SK-N-SH (cell line): ENCODE measurements around the gene HS2ST1. TPM values are rescaled to one million over a fixed set of nuclear protein-coding genes. Genes with fewer than 3 reads are reported as not detected.
A peak's percentile ranks its signal among the peaks of the same experiment; 100 is the strongest.

Source experiments
- CTCF ChIA-PET: fragments of 300-600, 350-600 bp; formaldehyde crosslinking; extraction: SDS; loops from one replicate; lab custom pipeline; 2021; lab: Yijun Ruan, JAX
- POLR2A ChIA-PET: fragments of 350-600 bp; sonication (Branson Sonifier 250); formaldehyde crosslinking; extraction: SDS; loops from one replicate; lab custom pipeline; 2020; ENCODE audit warnings: antibody characterized with exemption, inconsistent platforms; lab: Yijun Ruan, JAX
- DNase-seq: peaks from one replicate; pipeline ENCODE4 v3.0.0; 2012
- H2AFZ ChIP-seq: fragments of 200-600 bp; sonication (generic); 2 replicates; pipeline ENCODE4 v1.8.1; 2016; ENCODE audit warnings: antibody characterized with exemption, mild to moderate bottlenecking, low read depth
- H3F3A ChIP-seq: fragments of 200-600 bp; sonication (generic); replicated peaks from 2 replicates; pipeline ENCODE3; 2016; ENCODE audit warnings: antibody characterized with exemption, mild to moderate bottlenecking; ENCODE audit not compliant: insufficient read depth
- H3K27ac ChIP-seq, 2 experiments: fragments of 200-500 bp in 1 of 2; fragments of 200-600 bp in 1 of 2; sonication (Bioruptor generic) in 1 of 2; sonication (generic), shearing (Covaris generic) in 1 of 2; 2 replicates each; pipeline versions ENCODE4 v1.5.1 to v1.6.1; 2014 to 2016; ENCODE audit warnings: low read depth in 2 of 2, inconsistent platforms in 1 of 2, low read length in 1 of 2, mild to moderate bottlenecking in 1 of 2, mixed read lengths in 1 of 2
- H3K27me3 ChIP-seq: fragments of 200-600 bp; sonication (generic), shearing (Covaris generic); 2 replicates; pipeline ENCODE4 v1.6.1; 2016; ENCODE audit warnings: mixed run types; ENCODE audit not compliant: insufficient read depth
- H3K36me3 ChIP-seq, 2 experiments: fragments of 200-500 bp in 1 of 2; fragments of 200-600 bp in 1 of 2; sonication (Bioruptor generic) in 1 of 2; sonication (generic) in 1 of 2; replicated peaks in 1 of 2; 2 replicates each; pipeline versions ENCODE3 to v1.5.1; 2014 to 2016; ENCODE audit warnings: low read length in 1 of 2, mild to moderate bottlenecking in 1 of 2; ENCODE audit not compliant: insufficient read depth in 2 of 2, control insufficient read depth in 1 of 2
- H3K4me1 ChIP-seq, 2 experiments: fragments of 200-500 bp in 1 of 2; fragments of 200-600 bp in 1 of 2; sonication (Bioruptor generic) in 1 of 2; sonication (generic), shearing (Covaris generic) in 1 of 2; 2 replicates each; pipeline versions ENCODE4 v1.5.1 to v1.6.1; 2014 to 2016; ENCODE audit warnings: low read depth in 1 of 2, low read length in 1 of 2, mixed run types in 1 of 2; ENCODE audit not compliant: insufficient read depth in 2 of 2, control insufficient read depth in 1 of 2
- H3K4me2 ChIP-seq: fragments of 200-600 bp; sonication (generic), shearing (Covaris generic); 2 replicates; pipeline ENCODE4 v1.6.1; 2017; ENCODE audit warnings: mixed run types
- H3K4me3 ChIP-seq, 2 experiments: fragments of 200-500 bp in 1 of 2; fragments of 200-600 bp in 1 of 2; sonication (Bioruptor generic) in 1 of 2; sonication (generic), shearing (Covaris generic) in 1 of 2; 2 replicates each; pipeline versions ENCODE4 v1.5.1 to v1.8.1; 2014 to 2016; ENCODE audit warnings: low read depth in 2 of 2, inconsistent platforms in 1 of 2, low read length in 1 of 2, mild to moderate bottlenecking in 1 of 2, mixed read lengths in 1 of 2, moderate library complexity in 1 of 2
- H3K79me2 ChIP-seq: fragments of 200-600 bp; sonication (generic); 2 replicates; pipeline ENCODE4 v1.8.1; 2017; ENCODE audit warnings: mild to moderate bottlenecking; ENCODE audit not compliant: insufficient read depth
- H3K9ac ChIP-seq: fragments of 200-600 bp; sonication (generic); 2 replicates; pipeline ENCODE4 v1.6.1; 2017; ENCODE audit warnings: mixed run types
- H3K9me2 ChIP-seq: fragments of 200-600 bp; sonication (generic); 2 replicates; pipeline ENCODE4 v1.6.1; 2017; ENCODE audit warnings: mixed run types
- H3K9me3 ChIP-seq: fragments of 200-600 bp; sonication (generic); 2 replicates; pipeline ENCODE4 v1.6.1; 2017; ENCODE audit warnings: mixed run types, mild to moderate bottlenecking, moderate library complexity
- H4K20me1 ChIP-seq: fragments of 200-600 bp; sonication (generic); 2 replicates; pipeline ENCODE4 v1.6.1; 2017; ENCODE audit warnings: mild to moderate bottlenecking, mixed run types; ENCODE audit not compliant: insufficient read depth
- EZH2phosphoT487 ChIP-seq: fragments of 200-600 bp; sonication (generic); IDR thresholded peaks from 2 replicates; pipeline ENCODE4 v1.6.1; 2017; ENCODE audit warnings: low read depth, mixed run types, mild to moderate bottlenecking, antibody characterized with exemption, moderate library complexity, borderline replicate concordance
- FOSL2 ChIP-seq: IDR thresholded peaks from 2 replicates; pipeline ENCODE4 v1.4.0; 2012; ENCODE audit warnings: low read depth, mild to moderate bottlenecking, moderate library complexity, borderline replicate concordance
- FOXM1 ChIP-seq: IDR thresholded peaks from 2 replicates; pipeline ENCODE4 v1.4.0; 2012; ENCODE audit warnings: low read depth, mild to moderate bottlenecking
- GATA2 ChIP-seq: sonication (generic); formaldehyde crosslinking; IDR thresholded peaks from 2 replicates; pipeline ENCODE4 v1.5.0; 2020; ENCODE audit warnings: mild to moderate bottlenecking, missing genetic modification reagents
- JUND ChIP-seq: IDR thresholded peaks from 2 replicates; pipeline ENCODE4 v1.4.0; 2012
- NFIC ChIP-seq: IDR thresholded peaks from 2 replicates; pipeline ENCODE4 v1.4.0; 2012; ENCODE audit warnings: borderline replicate concordance
- RAD21 ChIP-seq: IDR thresholded peaks from 2 replicates; pipeline ENCODE4 v1.6.1; 2012; ENCODE audit warnings: mild to moderate bottlenecking, low read length
- RFX5 ChIP-seq: IDR thresholded peaks from 2 replicates; pipeline ENCODE4 v1.6.1; 2012; ENCODE audit warnings: mild to moderate bottlenecking, improper control_type of control experiment, low read length
- RXRA ChIP-seq: IDR thresholded peaks from 2 replicates; pipeline ENCODE4 v1.4.0; 2012; ENCODE audit warnings: low read depth, mild to moderate bottlenecking, borderline replicate concordance
- SIN3A ChIP-seq: IDR thresholded peaks from 2 replicates; pipeline ENCODE4 v1.6.1; 2012; ENCODE audit warnings: low read depth, mild to moderate bottlenecking, low read length, moderate library complexity, borderline replicate concordance
- TAF1 ChIP-seq: IDR thresholded peaks from 2 replicates; pipeline ENCODE4 v1.6.1; 2012; ENCODE audit warnings: low read depth, mild to moderate bottlenecking, low read length, moderate library complexity, borderline replicate concordance
- TCF12 ChIP-seq: IDR thresholded peaks from 2 replicates; pipeline ENCODE4 v1.4.0; 2012
- TEAD4 ChIP-seq: IDR thresholded peaks from 2 replicates; pipeline ENCODE4 v1.4.0; 2012; ENCODE audit warnings: mild to moderate bottlenecking, borderline replicate concordance; ENCODE audit not compliant: insufficient read depth
- WGBS: methylation state at CpG from one replicate; pipeline ENCODE4 v1.1.6; 2017; ENCODE audit warnings: low lambda C conversion rate; 5-methylcytosine and 5-hydroxymethylcytosine counted together
- polyA plus RNA-seq, 3 experiments: library from polyadenylated mRNA; depleted of rRNA; stranded (reverse); fragments of >200 nt; gene quantifications; 2 replicates each; pipeline ENCODE4 v1.2.3, GENCODE V29; 2012
- TF ChIP-seq, protein P1 (sequence below): IDR thresholded peaks from 2 replicates; pipeline ENCODE4; 2012
- TF ChIP-seq, protein P2 (sequence below): fragments of 150-350 bp; IDR thresholded peaks from 2 replicates; pipeline ENCODE4 v1.6.1; 2016; ENCODE audit warnings: mild to moderate bottlenecking, low read depth, low read length
- TF ChIP-seq, protein P3 (sequence below): IDR thresholded peaks from 2 replicates; pipeline ENCODE4 v1.4.0; 2012; ENCODE audit warnings: low read depth

HS2ST1 gene
- polyA plus RNA-seq, 1 of the 3 experiments (the other 2 are of a cell fraction) = 16.6 TPM

DNA sequence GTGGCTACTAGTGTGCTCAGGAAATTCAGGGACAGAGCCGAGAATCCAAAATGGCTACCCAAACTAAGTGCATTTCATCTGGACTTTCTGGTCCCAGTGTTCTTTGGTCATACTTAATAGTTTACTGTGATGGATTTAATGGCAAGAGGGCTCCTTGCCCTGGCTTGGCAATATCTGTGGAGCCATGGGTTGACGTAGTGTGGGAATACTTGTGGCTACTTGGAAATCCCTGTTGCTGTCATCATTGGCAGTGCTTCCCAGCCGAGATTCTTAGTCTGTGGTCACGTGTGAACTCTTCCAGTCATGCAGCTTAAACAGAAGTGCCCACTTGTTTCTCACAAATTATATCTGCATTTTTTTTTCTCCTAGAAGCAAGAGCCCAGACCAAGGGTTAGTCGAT, 198.9 kb downstream of the HS2ST1 start:
- H3K9ac ChIP-seq = no peak overlapping the region
- no peak overlapping the region for H3K4me2 ChIP-seq
- H3K9me2 ChIP-seq = no peaks in the 10 kb centered on the region
- DNase-seq = no peak
- H3K79me2 ChIP-seq = no peaks in the 10 kb centered on the region
- no peak for TF ChIP-seq TEAD4
- TF ChIP-seq, protein P1, sequence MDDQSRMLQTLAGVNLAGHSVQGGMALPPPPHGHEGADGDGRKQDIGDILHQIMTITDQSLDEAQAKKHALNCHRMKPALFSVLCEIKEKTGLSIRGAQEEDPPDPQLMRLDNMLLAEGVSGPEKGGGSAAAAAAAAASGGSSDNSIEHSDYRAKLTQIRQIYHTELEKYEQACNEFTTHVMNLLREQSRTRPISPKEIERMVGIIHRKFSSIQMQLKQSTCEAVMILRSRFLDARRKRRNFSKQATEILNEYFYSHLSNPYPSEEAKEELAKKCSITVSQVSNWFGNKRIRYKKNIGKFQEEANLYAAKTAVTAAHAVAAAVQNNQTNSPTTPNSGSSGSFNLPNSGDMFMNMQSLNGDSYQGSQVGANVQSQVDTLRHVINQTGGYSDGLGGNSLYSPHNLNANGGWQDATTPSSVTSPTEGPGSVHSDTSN = no peak
- TF ChIP-seq, protein P2, sequence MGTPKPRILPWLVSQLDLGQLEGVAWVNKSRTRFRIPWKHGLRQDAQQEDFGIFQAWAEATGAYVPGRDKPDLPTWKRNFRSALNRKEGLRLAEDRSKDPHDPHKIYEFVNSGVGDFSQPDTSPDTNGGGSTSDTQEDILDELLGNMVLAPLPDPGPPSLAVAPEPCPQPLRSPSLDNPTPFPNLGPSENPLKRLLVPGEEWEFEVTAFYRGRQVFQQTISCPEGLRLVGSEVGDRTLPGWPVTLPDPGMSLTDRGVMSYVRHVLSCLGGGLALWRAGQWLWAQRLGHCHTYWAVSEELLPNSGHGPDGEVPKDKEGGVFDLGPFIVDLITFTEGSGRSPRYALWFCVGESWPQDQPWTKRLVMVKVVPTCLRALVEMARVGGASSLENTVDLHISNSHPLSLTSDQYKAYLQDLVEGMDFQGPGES = no peak
- TF ChIP-seq NFIC = no peak
- no peak for TF ChIP-seq TCF12
- no peak for TF ChIP-seq RXRA
- TF ChIP-seq RAD21 = no peak
- TF ChIP-seq, all 33 proteins: peak for 0
- Histone ChIP-seq H3K9me3 (no peaks in the 10 kb centered on the region), H4K20me1 (no peaks in the 10 kb centered on the region), H3K27me3 (no peaks in the 10 kb centered on the region), H3F3A (peaks cover 14% of the 10 kb centered on the region), H3K4me1 (peaks cover 11 to 22% of the 10 kb centered on the region in 2 experiments), H2AFZ (no peak overlapping the region), H3K36me3 (no peaks in the 10 kb centered on the region), H3K27ac (no peak overlapping the region), H3K4me3 (no peak overlapping the region)
- ChIA-PET POLR2A (no interaction called here), CTCF (interaction anchor here (1.8 kb wide), 1 partner anchor 18 kb away, joined by 4 read pairs; no protein-coding TSS in a partner anchor)
- 89% methylated on average over 5 of the region's 5 CpGs for WGBS

DNA sequence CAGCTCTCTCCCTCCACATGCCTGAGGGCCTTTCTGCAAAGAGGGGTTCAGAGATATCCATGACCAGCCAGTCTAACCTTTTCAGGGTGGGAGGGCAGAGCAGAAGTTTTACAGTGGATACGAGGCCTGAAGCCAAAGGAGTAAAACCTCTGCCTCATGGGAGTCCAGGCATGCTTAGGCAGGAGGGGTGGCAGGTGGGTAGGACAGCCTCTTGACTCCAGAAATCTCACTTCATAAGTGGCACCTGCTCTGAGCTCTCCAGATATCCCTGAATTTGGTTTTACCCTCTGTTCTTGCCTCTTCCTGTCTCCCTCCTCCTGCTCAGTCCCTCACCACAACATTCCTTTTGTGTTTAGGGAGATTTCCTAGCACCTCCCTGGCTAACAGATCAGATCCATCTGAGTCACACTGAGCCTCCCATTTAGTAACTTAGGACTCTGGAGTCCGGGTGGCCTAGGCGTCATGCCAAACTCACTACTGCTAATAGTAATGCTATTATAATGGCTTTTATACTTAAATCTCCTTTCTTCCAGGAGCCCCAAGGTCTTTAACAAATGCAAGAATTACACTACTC, 201.0 kb downstream of the HS2ST1 start:
- Histone ChIP-seq H4K20me1 (no peaks in the 10 kb centered on the region), H3K4me1 (peaks cover 11 to 22% of the 10 kb centered on the region in 2 experiments), H3K36me3 (no peaks in the 10 kb centered on the region), H3K9me3 (no peaks in the 10 kb centered on the region), H3K27me3 (no peaks in the 10 kb centered on the region), H2AFZ (no peak overlapping the region), H3K4me3 (no peak overlapping the region), H3K9me2 (no peaks in the 10 kb centered on the region), H3F3A (peaks cover 14% of the 10 kb centered on the region), H3K4me2 (0 out of 2 replicates have a peak overlapping the region, but pooled peaks have one; percentile 26), H3K9ac (no peak overlapping the region), H3K79me2 (no peaks in the 10 kb centered on the region), H3K27ac (peak overlapping the region in 1 of 2 experiments; percentile 34; a peak in 2 of 4 replicates)
- ChIA-PET CTCF (interaction anchor here (2.5 kb wide), 1 partner anchor 16 kb away, joined by 7 read pairs; no protein-coding TSS in a partner anchor), POLR2A (no interaction called here)
- 72% methylated on average over 3 of the region's 3 CpGs for WGBS
- TF ChIP-seq RAD21 (no peak), RFX5 (no peak), NFIC (peak; percentile 71; the same call in 1 of the 2 replicates), FOXM1 (no peak), TCF12 (peak; percentile 58), SIN3A (no peak), EZH2phosphoT487 (no peak), TAF1 (no peak), FOSL2 (peak; percentile 50), JUND (peak; percentile 42; the same call in 1 of the 2 replicates), GATA2 (CRISPR knock-in tag) (no peak)
- TF ChIP-seq, protein P3, sequence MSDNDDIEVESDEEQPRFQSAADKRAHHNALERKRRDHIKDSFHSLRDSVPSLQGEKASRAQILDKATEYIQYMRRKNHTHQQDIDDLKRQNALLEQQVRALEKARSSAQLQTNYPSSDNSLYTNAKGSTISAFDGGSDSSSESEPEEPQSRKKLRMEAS = 0 out of 2 replicates have a peak, but pooled peaks have one; percentile 28
- no peak for DNase-seq
